Esophagus muscularis mucosa (tissue), 3 donors: Measurements from ENCODE around the gene TMTC2.

Experiments used
- CTCF ChIP-seq, 3 experiments: fragments of 200-600 bp in 2 of 3; fragments of 450-650 bp in 1 of 3; sonication (generic) in 2 of 3; IDR thresholded peaks; one replicate each; pipeline ENCODE4 v1.5.1; 2017 to 2019; ENCODE audit warnings: antibody characterized with exemption in 3 of 3, mild to moderate bottlenecking in 2 of 3, moderate library complexity in 1 of 3
- POLR2A ChIP-seq: fragments of 450-650 bp; IDR thresholded peaks from one replicate; pipeline ENCODE4 v1.6.1; 2017; ENCODE audit warnings: antibody characterized with exemption, moderate library complexity, mild to moderate bottlenecking, low read depth
- POLR2AphosphoS5 ChIP-seq, 2 donors: sonication (generic); formaldehyde crosslinking; IDR thresholded peaks; one replicate each; pipeline ENCODE4 v1.6.1; 2017; ENCODE audit warnings: antibody characterized with exemption in 2 of 2

DNA sequence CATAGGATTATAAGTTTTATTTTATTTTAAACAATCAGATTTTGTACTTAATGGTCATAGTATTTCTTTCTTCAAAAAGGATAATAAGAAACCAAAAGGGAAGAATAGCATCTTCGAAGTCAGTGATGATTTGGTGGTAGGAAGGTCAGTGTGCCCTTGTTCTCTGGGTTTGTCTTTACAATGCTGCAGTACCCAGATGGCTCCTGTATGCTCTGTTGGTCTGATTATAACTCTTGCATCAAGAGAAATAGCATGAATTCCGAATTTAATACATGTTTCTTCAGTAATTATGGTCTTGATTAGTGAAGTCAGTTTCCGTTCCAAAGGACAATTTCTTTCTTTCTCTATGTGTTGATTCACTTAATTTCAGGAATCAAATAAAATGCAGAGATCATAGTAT, 180.2 kb downstream of the TMTC2 start:
- TF ChIP-seq CTCF (IDR thresholded peaks at IDR 0.05) (no peak), POLR2A (no peak), POLR2AphosphoS5 (IDR thresholded peaks at IDR 0.05) (no peak)
